Neural progenitor cell (in vitro differentiated cells): ENCODE data around the gene MYO1D.
A peak's percentile ranks its signal among the peaks of the same experiment; 100 is the strongest.

Experiments used
- EZH2 ChIP-seq: fragments of 200-600 bp; sonication (generic); IDR thresholded peaks from 2 replicates; pipeline ENCODE4 v1.6.1; 2017; ENCODE audit warnings: antibody characterized with exemption, mild to moderate bottlenecking, moderate library complexity
- EZH2phosphoT487 ChIP-seq: fragments of 200-600 bp; sonication (generic); IDR thresholded peaks from 2 replicates; pipeline ENCODE4 v1.6.1; 2017; ENCODE audit warnings: antibody characterized with exemption
- TF ChIP-seq, protein P1 (sequence below): fragments of 200-600 bp; sonication (generic); IDR thresholded peaks from 2 replicates; pipeline ENCODE4 v1.5.1; 2017; ENCODE audit warnings: antibody characterized with exemption, mild to moderate bottlenecking

- TF ChIP-seq, protein P1, sequence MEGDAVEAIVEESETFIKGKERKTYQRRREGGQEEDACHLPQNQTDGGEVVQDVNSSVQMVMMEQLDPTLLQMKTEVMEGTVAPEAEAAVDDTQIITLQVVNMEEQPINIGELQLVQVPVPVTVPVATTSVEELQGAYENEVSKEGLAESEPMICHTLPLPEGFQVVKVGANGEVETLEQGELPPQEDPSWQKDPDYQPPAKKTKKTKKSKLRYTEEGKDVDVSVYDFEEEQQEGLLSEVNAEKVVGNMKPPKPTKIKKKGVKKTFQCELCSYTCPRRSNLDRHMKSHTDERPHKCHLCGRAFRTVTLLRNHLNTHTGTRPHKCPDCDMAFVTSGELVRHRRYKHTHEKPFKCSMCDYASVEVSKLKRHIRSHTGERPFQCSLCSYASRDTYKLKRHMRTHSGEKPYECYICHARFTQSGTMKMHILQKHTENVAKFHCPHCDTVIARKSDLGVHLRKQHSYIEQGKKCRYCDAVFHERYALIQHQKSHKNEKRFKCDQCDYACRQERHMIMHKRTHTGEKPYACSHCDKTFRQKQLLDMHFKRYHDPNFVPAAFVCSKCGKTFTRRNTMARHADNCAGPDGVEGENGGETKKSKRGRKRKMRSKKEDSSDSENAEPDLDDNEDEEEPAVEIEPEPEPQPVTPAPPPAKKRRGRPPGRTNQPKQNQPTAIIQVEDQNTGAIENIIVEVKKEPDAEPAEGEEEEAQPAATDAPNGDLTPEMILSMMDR, result peak; percentile 88
- TF ChIP-seq EZH2 (no peak), EZH2phosphoT487 (no peak)
These were observed 93.3 kb downstream of the MYO1D start for GRCh38 chr17:32783602-32784001.
